ENCODE measurements around the gene SLC35B4.

Gene SLC35B4

GRCh38 chr7:134316539-134317344, at the start of gene SLC35B4:
Gene SLC35B4 (minus strand): TSS chr7:134316930. CDS start chr7:134316751, 179 bp downstream.
- peak; percentile 92 for DNase-seq (ENCODE audit: low read depth)

GRCh38 chr7:134366481-134366880, 49.8 kb upstream of the SLC35B4 start:
- no peak for DNase-seq (ENCODE audit: low read depth)

GRCh38 chr7:134365341-134366054, 48.8 kb upstream of the SLC35B4 start:
- no peak for DNase-seq (ENCODE audit: low read depth)

- DNase-seq (ENCODE audit: low read depth) = no peak
Measured at GRCh38 chr7:134364619-134365037, 47.9 kb upstream of the SLC35B4 start.

GRCh38 chr7:134362587-134363483, 46.1 kb upstream of the SLC35B4 start:
- DNase-seq (ENCODE audit: low read depth) = no peak

- no peak for DNase-seq (ENCODE audit: low read depth)
Measured at GRCh38 chr7:134359787-134360432, 43.2 kb upstream of the SLC35B4 start.

- no peak for DNase-seq (ENCODE audit: low read depth)
Measured at GRCh38 chr7:134357486-134357885, 40.8 kb upstream of the SLC35B4 start.

- no peak for DNase-seq (ENCODE audit: low read depth)
Measured at GRCh38 chr7:134356421-134356936, 39.7 kb upstream of the SLC35B4 start.

- DNase-seq (ENCODE audit: low read depth) = no peak
Measured at GRCh38 chr7:134355927-134356326, 39.2 kb upstream of the SLC35B4 start.

GRCh38 chr7:134355004-134355525, 38.3 kb upstream of the SLC35B4 start:
- DNase-seq (ENCODE audit: low read depth) = no peak

GRCh38 chr7:134353411-134353810, 36.7 kb upstream of the SLC35B4 start:
- no peak for DNase-seq (ENCODE audit: low read depth)

- DNase-seq (ENCODE audit: low read depth) = no peak
Measured at GRCh38 chr7:134351424-134351823, 34.7 kb upstream of the SLC35B4 start.

GRCh38 chr7:134350709-134351108, 34.0 kb upstream of the SLC35B4 start:
- DNase-seq (ENCODE audit: low read depth) = no peak

- no peak for DNase-seq (ENCODE audit: low read depth)
Measured at GRCh38 chr7:134347567-134347966, 30.8 kb upstream of the SLC35B4 start.

GRCh38 chr7:134343796-134344195, 27.1 kb upstream of the SLC35B4 start:
- DNase-seq (ENCODE audit: low read depth) = no peak

- no peak for DNase-seq (ENCODE audit: low read depth)
Measured at GRCh38 chr7:134343136-134343535, 26.4 kb upstream of the SLC35B4 start.

GRCh38 chr7:134339475-134339874, 22.7 kb upstream of the SLC35B4 start:
- no peak for DNase-seq (ENCODE audit: low read depth)

- DNase-seq (ENCODE audit: low read depth) = no peak
Measured at GRCh38 chr7:134337980-134338379, 21.2 kb upstream of the SLC35B4 start.

GRCh38 chr7:134334408-134334807, 17.7 kb upstream of the SLC35B4 start:
- DNase-seq (ENCODE audit: low read depth) = no peak

GRCh38 chr7:134333943-134334342, 17.2 kb upstream of the SLC35B4 start:
- DNase-seq (ENCODE audit: low read depth) = no peak

- DNase-seq (ENCODE audit: low read depth) = no peak
Measured at GRCh38 chr7:134332892-134333291, 16.2 kb upstream of the SLC35B4 start.
